ENCODE results near the gene UBAC1. TPM values are rescaled to one million over a fixed set of nuclear protein-coding genes. Genes with fewer than 3 reads are reported as not detected.

The UBAC1 gene
- total RNA-seq, 1 experiment from 2014 or later, result 55.6 TPM

DNA sequence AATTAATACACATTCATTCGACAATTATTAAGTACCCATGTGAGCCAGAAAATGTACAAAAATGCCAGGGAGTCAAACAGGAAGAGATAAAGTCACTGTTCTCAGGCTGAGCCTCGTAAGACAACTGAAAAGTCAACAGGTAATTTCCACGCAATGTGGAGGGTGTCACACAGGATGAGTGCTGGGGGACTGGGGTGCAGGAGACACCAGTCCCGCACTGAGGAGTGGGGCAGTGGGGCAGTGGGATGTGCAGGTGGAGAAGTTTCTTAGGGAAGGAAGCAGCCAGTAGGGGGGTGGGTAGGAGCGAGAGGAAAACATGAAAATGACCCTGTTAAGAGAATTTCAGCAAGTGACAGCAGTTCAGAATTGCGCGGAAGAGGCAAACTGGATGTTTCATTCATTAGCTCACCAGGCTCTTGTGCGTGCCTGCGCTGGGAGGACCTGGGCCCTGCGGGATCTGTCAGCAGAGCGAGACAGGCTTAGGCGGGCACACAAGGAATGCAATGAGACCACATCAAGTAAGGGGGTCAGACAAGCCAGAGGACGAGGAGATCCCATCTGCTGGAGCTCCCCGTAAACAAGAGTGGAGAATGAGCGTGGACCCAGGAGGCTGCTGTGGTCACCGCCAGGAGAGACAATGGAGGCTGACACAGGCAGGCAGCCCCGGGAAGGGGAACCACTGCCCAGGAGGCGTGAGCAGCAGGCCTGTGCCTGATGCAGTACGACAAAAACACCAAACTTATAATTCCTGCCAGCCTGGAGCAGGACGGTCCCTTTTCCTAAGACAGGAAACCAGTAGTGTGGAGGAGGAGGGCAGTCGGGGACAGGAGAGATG is 74.8 kb downstream of the UBAC1 start:
- Mint-ChIP-seq H3K4me1 (peaks cover 79% of the 10 kb centered on the region), H3K27me3 (ENCODE audit: low read depth) (no peaks in the 10 kb centered on the region; the same call in 1 of the 2 replicates), H3K27ac (peak overlapping the region; percentile 73), H3K4me3 (no peak overlapping the region), H3K9me3 (no peaks in the 10 kb centered on the region), H3K36me3 (peaks cover 6% of the 10 kb centered on the region; the same call in 1 of the 2 replicates)
- TF ChIP-seq, protein P1, sequence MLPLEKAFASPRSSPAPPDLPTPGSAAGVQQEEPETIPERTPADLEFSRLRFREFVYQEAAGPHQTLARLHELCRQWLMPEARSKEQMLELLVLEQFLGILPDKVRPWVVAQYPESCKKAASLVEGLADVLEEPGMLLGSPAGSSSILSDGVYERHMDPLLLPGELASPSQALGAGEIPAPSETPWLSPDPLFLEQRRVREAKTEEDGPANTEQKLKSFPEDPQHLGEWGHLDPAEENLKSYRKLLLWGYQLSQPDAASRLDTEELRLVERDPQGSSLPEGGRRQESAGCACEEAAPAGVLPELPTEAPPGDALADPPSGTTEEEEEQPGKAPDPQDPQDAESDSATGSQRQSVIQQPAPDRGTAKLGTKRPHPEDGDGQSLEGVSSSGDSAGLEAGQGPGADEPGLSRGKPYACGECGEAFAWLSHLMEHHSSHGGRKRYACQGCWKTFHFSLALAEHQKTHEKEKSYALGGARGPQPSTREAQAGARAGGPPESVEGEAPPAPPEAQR (CRISPR knock-in tag; IDR thresholded peaks at IDR 0.05), result no peak
- TF ChIP-seq CREB1 (CRISPR knock-in tag; IDR thresholded peaks at IDR 0.05), result no peak
- POLR2A ChIA-PET, result no interaction called here
- ATAC-seq (no peak), DNase-seq (ENCODE audit: low spot score) (no peak)
- CTCF ChIA-PET, result no interaction called here

DNA sequence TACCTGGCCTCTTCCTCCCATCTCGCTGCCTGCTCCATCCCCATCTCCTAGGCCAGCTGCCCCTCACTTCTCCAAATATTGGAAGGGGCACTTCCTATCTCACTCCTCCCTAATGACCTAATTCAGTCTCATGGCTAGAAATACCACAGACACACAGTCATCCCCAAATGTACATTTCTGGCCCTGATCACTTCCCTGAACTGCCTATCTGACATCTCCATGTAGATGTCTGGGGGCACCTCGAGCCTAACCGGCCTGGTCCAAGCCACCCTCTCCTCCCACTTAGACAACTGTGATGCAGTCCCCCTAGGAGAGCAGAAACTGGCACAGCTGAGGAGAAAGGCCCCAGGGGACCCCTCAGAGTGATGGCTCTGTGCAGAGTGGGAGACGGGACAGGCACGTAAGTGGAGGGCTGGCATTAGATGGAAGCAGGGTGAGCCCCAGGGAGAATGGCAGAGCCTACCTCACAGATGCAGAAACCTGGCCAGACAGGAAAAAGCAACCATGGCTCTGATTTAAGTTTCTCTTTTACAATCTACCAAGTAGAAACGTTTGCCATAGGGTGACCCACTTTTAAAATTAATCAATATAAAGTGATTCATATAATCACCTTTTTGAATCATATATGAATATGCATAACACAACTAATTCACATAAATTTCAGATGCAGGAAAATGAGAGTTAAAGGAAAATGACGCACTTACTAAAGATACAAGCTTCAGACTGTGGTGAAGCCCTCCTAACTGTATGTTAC is 75.9 kb downstream of the UBAC1 start:
- no peak for TF ChIP-seq NFYB (CRISPR knock-in tag; conservative IDR thresholded peaks at IDR 0.05; ENCODE audit: low read depth)
- no peak for TF ChIP-seq ZNF232 (CRISPR knock-in tag; IDR thresholded peaks at IDR 0.05)
- no peak for TF ChIP-seq ZNF423 (CRISPR knock-in tag; IDR thresholded peaks at IDR 0.05)
- TF ChIP-seq, protein P2, sequence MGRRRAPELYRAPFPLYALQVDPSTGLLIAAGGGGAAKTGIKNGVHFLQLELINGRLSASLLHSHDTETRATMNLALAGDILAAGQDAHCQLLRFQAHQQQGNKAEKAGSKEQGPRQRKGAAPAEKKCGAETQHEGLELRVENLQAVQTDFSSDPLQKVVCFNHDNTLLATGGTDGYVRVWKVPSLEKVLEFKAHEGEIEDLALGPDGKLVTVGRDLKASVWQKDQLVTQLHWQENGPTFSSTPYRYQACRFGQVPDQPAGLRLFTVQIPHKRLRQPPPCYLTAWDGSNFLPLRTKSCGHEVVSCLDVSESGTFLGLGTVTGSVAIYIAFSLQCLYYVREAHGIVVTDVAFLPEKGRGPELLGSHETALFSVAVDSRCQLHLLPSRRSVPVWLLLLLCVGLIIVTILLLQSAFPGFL (CRISPR knock-in tag; IDR thresholded peaks at IDR 0.05; ENCODE audit: borderline replicate concordance), result no peak
- no peak for TF ChIP-seq CBFB (CRISPR knock-in tag; IDR thresholded peaks at IDR 0.05; ENCODE audit: low read depth)
- TF ChIP-seq NR2C2 (CRISPR knock-in tag; IDR thresholded peaks at IDR 0.05), result no peak
- TF ChIP-seq, protein P3, sequence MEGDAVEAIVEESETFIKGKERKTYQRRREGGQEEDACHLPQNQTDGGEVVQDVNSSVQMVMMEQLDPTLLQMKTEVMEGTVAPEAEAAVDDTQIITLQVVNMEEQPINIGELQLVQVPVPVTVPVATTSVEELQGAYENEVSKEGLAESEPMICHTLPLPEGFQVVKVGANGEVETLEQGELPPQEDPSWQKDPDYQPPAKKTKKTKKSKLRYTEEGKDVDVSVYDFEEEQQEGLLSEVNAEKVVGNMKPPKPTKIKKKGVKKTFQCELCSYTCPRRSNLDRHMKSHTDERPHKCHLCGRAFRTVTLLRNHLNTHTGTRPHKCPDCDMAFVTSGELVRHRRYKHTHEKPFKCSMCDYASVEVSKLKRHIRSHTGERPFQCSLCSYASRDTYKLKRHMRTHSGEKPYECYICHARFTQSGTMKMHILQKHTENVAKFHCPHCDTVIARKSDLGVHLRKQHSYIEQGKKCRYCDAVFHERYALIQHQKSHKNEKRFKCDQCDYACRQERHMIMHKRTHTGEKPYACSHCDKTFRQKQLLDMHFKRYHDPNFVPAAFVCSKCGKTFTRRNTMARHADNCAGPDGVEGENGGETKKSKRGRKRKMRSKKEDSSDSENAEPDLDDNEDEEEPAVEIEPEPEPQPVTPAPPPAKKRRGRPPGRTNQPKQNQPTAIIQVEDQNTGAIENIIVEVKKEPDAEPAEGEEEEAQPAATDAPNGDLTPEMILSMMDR (IDR thresholded peaks at IDR 0.05), result no peak
- no peak for ATAC-seq
- Mint-ChIP-seq H3K36me3 (peaks cover 8% of the 10 kb centered on the region; the same call in 1 of the 2 replicates), H3K27me3 (ENCODE audit: low read depth) (no peaks in the 10 kb centered on the region; the same call in 1 of the 2 replicates), H3K4me1 (peaks cover 72% of the 10 kb centered on the region), H3K9me3 (no peaks in the 10 kb centered on the region), H3K4me3 (no peak overlapping the region), H3K27ac (peak overlapping the region; percentile 71)
- DNase-seq (ENCODE audit: low spot score), result no peak
- ChIA-PET POLR2A (no interaction called here), CTCF (no interaction called here)

DNA sequence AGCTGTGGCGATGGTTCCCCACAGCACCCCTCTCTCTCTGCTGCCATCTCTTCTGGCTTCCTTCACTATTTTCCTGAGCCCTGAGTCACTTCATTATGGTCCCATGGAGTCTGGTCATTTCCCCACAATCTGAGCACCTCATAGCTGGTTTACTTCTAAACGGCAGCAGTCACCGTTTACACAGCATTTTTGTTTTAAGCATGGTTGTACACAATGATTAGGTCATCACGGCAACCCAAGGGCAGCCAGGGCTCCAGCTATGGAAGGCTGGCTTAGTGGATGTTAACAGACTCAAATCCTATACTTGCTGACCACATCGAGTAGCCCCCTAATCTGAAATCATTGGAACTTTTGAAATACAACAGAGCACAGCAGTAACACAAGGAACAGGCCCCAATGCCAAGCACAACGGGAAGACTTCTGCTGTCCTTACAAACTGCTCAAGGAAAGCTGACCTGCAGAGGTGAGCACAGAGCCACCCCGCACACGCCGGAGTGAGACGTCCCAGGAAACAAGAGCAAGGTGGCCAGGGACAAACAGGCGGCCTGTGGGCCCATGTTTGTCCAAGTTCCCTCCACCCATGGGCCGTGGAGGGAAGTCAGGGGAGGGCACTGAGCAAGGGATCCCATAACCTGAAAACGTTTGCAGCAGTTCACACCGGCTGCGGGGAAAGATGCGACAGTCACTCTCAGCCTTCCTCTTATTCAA is 76.7 kb downstream of the UBAC1 start:
- Mint-ChIP-seq H3K4me1 (peaks cover 70% of the 10 kb centered on the region), H3K9me3 (no peaks in the 10 kb centered on the region), H3K36me3 (peaks cover 8% of the 10 kb centered on the region; the same call in 1 of the 2 replicates), H3K27me3 (ENCODE audit: low read depth) (no peaks in the 10 kb centered on the region; the same call in 1 of the 2 replicates), H3K27ac (peak overlapping the region; percentile 83), H3K4me3 (no peak overlapping the region)
- ChIA-PET CTCF (interaction anchor here (1.2 kb wide), 1 partner anchor 23 kb away, joined by 3 read pairs; the partner anchor contains the start of gene CAMSAP1), POLR2A (no interaction called here)
- DNase-seq (ENCODE audit: low spot score) (no peak), ATAC-seq (no peak)
- TF ChIP-seq ATF1 (CRISPR knock-in tag; IDR thresholded peaks at IDR 0.05), result no peak
- TF ChIP-seq, protein P4, sequence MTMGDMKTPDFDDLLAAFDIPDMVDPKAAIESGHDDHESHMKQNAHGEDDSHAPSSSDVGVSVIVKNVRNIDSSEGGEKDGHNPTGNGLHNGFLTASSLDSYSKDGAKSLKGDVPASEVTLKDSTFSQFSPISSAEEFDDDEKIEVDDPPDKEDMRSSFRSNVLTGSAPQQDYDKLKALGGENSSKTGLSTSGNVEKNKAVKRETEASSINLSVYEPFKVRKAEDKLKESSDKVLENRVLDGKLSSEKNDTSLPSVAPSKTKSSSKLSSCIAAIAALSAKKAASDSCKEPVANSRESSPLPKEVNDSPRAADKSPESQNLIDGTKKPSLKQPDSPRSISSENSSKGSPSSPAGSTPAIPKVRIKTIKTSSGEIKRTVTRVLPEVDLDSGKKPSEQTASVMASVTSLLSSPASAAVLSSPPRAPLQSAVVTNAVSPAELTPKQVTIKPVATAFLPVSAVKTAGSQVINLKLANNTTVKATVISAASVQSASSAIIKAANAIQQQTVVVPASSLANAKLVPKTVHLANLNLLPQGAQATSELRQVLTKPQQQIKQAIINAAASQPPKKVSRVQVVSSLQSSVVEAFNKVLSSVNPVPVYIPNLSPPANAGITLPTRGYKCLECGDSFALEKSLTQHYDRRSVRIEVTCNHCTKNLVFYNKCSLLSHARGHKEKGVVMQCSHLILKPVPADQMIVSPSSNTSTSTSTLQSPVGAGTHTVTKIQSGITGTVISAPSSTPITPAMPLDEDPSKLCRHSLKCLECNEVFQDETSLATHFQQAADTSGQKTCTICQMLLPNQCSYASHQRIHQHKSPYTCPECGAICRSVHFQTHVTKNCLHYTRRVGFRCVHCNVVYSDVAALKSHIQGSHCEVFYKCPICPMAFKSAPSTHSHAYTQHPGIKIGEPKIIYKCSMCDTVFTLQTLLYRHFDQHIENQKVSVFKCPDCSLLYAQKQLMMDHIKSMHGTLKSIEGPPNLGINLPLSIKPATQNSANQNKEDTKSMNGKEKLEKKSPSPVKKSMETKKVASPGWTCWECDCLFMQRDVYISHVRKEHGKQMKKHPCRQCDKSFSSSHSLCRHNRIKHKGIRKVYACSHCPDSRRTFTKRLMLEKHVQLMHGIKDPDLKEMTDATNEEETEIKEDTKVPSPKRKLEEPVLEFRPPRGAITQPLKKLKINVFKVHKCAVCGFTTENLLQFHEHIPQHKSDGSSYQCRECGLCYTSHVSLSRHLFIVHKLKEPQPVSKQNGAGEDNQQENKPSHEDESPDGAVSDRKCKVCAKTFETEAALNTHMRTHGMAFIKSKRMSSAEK (CRISPR knock-in tag; IDR thresholded peaks at IDR 0.05; ENCODE audit: borderline replicate concordance), result no peak
- TF ChIP-seq, protein P5, sequence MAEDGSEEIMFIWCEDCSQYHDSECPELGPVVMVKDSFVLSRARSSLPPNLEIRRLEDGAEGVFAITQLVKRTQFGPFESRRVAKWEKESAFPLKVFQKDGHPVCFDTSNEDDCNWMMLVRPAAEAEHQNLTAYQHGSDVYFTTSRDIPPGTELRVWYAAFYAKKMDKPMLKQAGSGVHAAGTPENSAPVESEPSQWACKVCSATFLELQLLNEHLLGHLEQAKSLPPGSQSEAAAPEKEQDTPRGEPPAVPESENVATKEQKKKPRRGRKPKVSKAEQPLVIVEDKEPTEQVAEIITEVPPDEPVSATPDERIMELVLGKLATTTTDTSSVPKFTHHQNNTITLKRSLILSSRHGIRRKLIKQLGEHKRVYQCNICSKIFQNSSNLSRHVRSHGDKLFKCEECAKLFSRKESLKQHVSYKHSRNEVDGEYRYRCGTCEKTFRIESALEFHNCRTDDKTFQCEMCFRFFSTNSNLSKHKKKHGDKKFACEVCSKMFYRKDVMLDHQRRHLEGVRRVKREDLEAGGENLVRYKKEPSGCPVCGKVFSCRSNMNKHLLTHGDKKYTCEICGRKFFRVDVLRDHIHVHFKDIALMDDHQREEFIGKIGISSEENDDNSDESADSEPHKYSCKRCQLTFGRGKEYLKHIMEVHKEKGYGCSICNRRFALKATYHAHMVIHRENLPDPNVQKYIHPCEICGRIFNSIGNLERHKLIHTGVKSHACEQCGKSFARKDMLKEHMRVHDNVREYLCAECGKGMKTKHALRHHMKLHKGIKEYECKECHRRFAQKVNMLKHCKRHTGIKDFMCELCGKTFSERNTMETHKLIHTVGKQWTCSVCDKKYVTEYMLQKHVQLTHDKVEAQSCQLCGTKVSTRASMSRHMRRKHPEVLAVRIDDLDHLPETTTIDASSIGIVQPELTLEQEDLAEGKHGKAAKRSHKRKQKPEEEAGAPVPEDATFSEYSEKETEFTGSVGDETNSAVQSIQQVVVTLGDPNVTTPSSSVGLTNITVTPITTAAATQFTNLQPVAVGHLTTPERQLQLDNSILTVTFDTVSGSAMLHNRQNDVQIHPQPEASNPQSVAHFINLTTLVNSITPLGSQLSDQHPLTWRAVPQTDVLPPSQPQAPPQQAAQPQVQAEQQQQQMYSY (CRISPR knock-in tag; IDR thresholded peaks at IDR 0.05), result no peak
- no peak for TF ChIP-seq ATF3 (CRISPR knock-in tag; conservative IDR thresholded peaks at IDR 0.05)
- TF ChIP-seq HMGA2 (CRISPR knock-in tag; IDR thresholded peaks at IDR 0.05), result no peak

Data from WTC11 (cell line).